GM12873 (cell line): ENCODE data around the gene CCS.

Experiments used
- CTCF ChIP-seq: IDR thresholded peaks from 2 replicates; pipeline ENCODE4 v1.5.1; 2012; ENCODE audit warnings: low read depth, mild to moderate bottlenecking, moderate library complexity, low read length, control low read depth; ENCODE audit not compliant: insufficient read depth; ENCODE audit errors: missing control alignments

CCS gene

GRCh38 chr11:66592457-66593302 lies at the start of gene CCS, which contains the start of gene CCDC87:
TSS of gene CCS (plus strand) at chr11:66593185. CDS start at chr11:66593262, 77 bp downstream.
TSS of gene CCDC87 (minus strand) at chr11:66593063. CDS start at chr11:66593015, 48 bp downstream.
- TF ChIP-seq CTCF = peak; percentile 66

GRCh38 chr11:66543263-66544107 lies 49.5 kb upstream of the CCS start:
- TF ChIP-seq CTCF = peak; percentile 55

GRCh38 chr11:66545701-66546367 lies 47.2 kb upstream of the CCS start, which contains the start of gene ZDHHC24:
TSS of gene ZDHHC24 (minus strand) at chr11:66546048. CDS start at chr11:66546003, 45 bp downstream.
- TF ChIP-seq CTCF = no peak

GRCh38 chr11:66546368-66546965 lies 46.5 kb upstream of the CCS start, which contains the start of gene ACTN3:
TSS of gene ACTN3 (plus strand) at chr11:66546903. CDS start at chr11:66546938, 35 bp downstream.
- no peak for TF ChIP-seq CTCF

- no peak for TF ChIP-seq CTCF
Observed at GRCh38 chr11:66546966-66547661, 45.9 kb upstream of the CCS start.

- no peak for TF ChIP-seq CTCF
Observed at GRCh38 chr11:66547662-66548009, 45.3 kb upstream of the CCS start.
